PC-3 (cell line): Measurements from ENCODE around the gene HHAT. TPM values are rescaled to one million over a fixed set of nuclear protein-coding genes. Genes with fewer than 3 reads are reported as not detected.

Experiments
- ATAC-seq: fragments of 200-7000 bp; cut with Tn5 transposase; 2 replicates; pipeline ENCODE4 v1.9.1; 2020; ENCODE audit warnings: mild to moderate bottlenecking, moderate library complexity
- BruUV-seq: library from RNA; stranded (reverse); fragments of 400-500 nt; replicated peaks from 2 replicates; lab custom pipeline; 2021; lab: Mats Ljungman, UMichigan
- CTCF ChIA-PET: fragments of 300-600 bp; sonication (Branson Sonifier 250); formaldehyde crosslinking; loops from one replicate; lab custom pipeline; 2022; ENCODE audit warnings: antibody characterized with exemption; lab: Charles Lee
- POLR2A ChIA-PET: fragments of 300-600 bp; sonication (Branson Sonifier 250); formaldehyde crosslinking; loops from one replicate; lab custom pipeline; 2022; ENCODE audit warnings: antibody characterized with exemption; ENCODE audit not compliant: unreplicated experiment; lab: Charles Lee
- DNase-seq: peaks from one replicate; pipeline ENCODE4 v3.0.0-alpha.2; 2015
- H2AFZ ChIP-seq: fragments of 300-600 bp; sonication (generic); 2 replicates; pipeline ENCODE4 v1.6.0; 2016; ENCODE audit warnings: antibody characterized with exemption, low read length
- H3F3A ChIP-seq: fragments of 300-600 bp; sonication (generic); one replicate; pipeline ENCODE4 v1.6.0; 2017; ENCODE audit warnings: antibody characterized with exemption, low read length, control low read depth, mild to moderate bottlenecking; ENCODE audit not compliant: unreplicated experiment
- H3K27ac ChIP-seq: fragments of 300-600 bp; sonication (generic); 2 replicates; pipeline ENCODE4 v1.5.1; 2016; ENCODE audit warnings: mild to moderate bottlenecking, low read length
- H3K27me3 ChIP-seq: fragments of 300-600 bp; sonication (generic); 2 replicates; pipeline ENCODE4 v1.6.1; 2016; ENCODE audit warnings: low read length, mixed read lengths
- H3K36me3 ChIP-seq: fragments of 300-600 bp; sonication (generic); 2 replicates; pipeline ENCODE4 v1.6.1; 2016; ENCODE audit warnings: low read depth, mixed run types, low read length, mixed read lengths
- H3K4me1 ChIP-seq: fragments of 300-600 bp; sonication (generic); 2 replicates; pipeline ENCODE4 v1.5.1; 2016; ENCODE audit warnings: low read length; ENCODE audit not compliant: insufficient read depth
- H3K4me2 ChIP-seq: fragments of 300-600 bp; sonication (generic); 2 replicates; pipeline ENCODE4 v1.6.0; 2016; ENCODE audit warnings: low read length
- H3K4me3 ChIP-seq: fragments of 300-600 bp; sonication (generic); 2 replicates; pipeline ENCODE4 v1.5.1; 2016; ENCODE audit warnings: mild to moderate bottlenecking, low read length, mixed read lengths
- H3K79me2 ChIP-seq: fragments of 300-600 bp; sonication (generic); 2 replicates; pipeline ENCODE4 v1.6.1; 2017; ENCODE audit warnings: low read length, mixed read lengths
- H3K9ac ChIP-seq: fragments of 300-600 bp; sonication (generic); 2 replicates; pipeline ENCODE4 v1.6.0; 2016; ENCODE audit warnings: mild to moderate bottlenecking, low read length
- H3K9me2 ChIP-seq: fragments of 300-600 bp; sonication (generic); replicated peaks from 2 replicates; pipeline ENCODE4 v1.6.1; 2016; ENCODE audit warnings: mixed run types, low read length, mixed read lengths
- H3K9me3 ChIP-seq: fragments of 300-600 bp; sonication (generic); 2 replicates; pipeline ENCODE4 v1.6.1; 2016; ENCODE audit warnings: low read length, mixed read lengths
- H4K20me1 ChIP-seq: fragments of 300-600 bp; sonication (generic); 2 replicates; pipeline ENCODE4 v1.6.1; 2016; ENCODE audit warnings: low read length, mixed read lengths
- EZH2 ChIP-seq: fragments of 300-600 bp; sonication (generic); IDR thresholded peaks from one replicate; pipeline ENCODE4 v1.6.1; 2017; ENCODE audit warnings: antibody characterized with exemption, mild to moderate bottlenecking, low read length; ENCODE audit not compliant: unreplicated experiment
- EZH2phosphoT487 ChIP-seq: fragments of 300-600 bp; sonication (generic); IDR thresholded peaks from 2 replicates; pipeline ENCODE4 v1.6.1; 2018; ENCODE audit warnings: mild to moderate bottlenecking, antibody characterized with exemption, low read length, borderline replicate concordance
- intact Hi-C: fragments of 100-400 bp; cut with micrococcal nuclease; formaldehyde crosslinking; loops from 2 replicates; pipeline ENCODE4 v1.9.0; 2023
- total RNA-seq: library from RNA; depleted of rRNA; stranded (reverse); fragments of >200 nt; gene quantifications from 2 replicates; pipeline ENCODE4 v1.2.3, GENCODE V29; 2014
- TF ChIP-seq, protein P1 (sequence below): fragments of 300-600 bp; sonication (generic); conservative IDR thresholded peaks from 2 replicates; pipeline ENCODE4 v1.5.1; 2017; ENCODE audit warnings: antibody characterized with exemption, low read depth, mild to moderate bottlenecking, low read length

Gene HHAT
- total RNA-seq, 1 experiment from 2014 or later, result 3.4 TPM

DNA sequence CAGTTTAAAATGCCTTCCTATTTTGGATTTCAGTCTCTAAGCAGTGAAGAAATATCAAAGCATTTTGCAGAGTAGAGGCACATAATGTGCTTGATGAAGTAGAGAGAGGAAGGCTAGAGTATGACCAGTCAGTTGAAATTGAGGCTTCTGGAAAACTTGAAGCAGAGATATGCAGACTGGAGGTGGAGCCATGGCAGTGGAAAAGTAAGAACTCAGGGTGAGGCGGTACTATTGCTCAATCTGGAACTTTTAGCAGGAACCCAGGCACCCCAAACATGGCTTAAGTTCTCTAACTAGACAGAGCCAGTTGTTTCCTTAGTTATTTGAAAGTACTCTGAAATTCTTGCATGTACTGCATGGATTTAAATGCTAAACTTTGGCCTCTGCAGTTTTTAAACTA lies 288.6 kb downstream of the HHAT start:
- H3K79me2 ChIP-seq, result no peaks in the 10 kb centered on the region
- H3K4me3 ChIP-seq, result no peak overlapping the region
- H3K4me2 ChIP-seq, result no peak overlapping the region
- no TSS peak for BruUV-seq
- no peak for TF ChIP-seq EZH2
- TF ChIP-seq, protein P1, sequence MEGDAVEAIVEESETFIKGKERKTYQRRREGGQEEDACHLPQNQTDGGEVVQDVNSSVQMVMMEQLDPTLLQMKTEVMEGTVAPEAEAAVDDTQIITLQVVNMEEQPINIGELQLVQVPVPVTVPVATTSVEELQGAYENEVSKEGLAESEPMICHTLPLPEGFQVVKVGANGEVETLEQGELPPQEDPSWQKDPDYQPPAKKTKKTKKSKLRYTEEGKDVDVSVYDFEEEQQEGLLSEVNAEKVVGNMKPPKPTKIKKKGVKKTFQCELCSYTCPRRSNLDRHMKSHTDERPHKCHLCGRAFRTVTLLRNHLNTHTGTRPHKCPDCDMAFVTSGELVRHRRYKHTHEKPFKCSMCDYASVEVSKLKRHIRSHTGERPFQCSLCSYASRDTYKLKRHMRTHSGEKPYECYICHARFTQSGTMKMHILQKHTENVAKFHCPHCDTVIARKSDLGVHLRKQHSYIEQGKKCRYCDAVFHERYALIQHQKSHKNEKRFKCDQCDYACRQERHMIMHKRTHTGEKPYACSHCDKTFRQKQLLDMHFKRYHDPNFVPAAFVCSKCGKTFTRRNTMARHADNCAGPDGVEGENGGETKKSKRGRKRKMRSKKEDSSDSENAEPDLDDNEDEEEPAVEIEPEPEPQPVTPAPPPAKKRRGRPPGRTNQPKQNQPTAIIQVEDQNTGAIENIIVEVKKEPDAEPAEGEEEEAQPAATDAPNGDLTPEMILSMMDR, result no peak
- TF ChIP-seq EZH2phosphoT487, result no peak
- no peak overlapping the region for H3K27ac ChIP-seq
- no peaks in the 10 kb centered on the region for H4K20me1 ChIP-seq
- H2AFZ ChIP-seq, result no peak overlapping the region
- ChIA-PET CTCF (no interaction called here), POLR2A (no interaction called here)
- no peak for ATAC-seq
- H3K4me1 ChIP-seq, result no peaks in the 10 kb centered on the region
- no peaks in the 10 kb centered on the region for H3K36me3 ChIP-seq
- H3K27me3 ChIP-seq, result peaks cover 38% of the 10 kb centered on the region
- no peaks in the 10 kb centered on the region for H3F3A ChIP-seq
- no peak for DNase-seq
- no peaks in the 10 kb centered on the region for H3K9me2 ChIP-seq
- H3K9ac ChIP-seq, result no peak overlapping the region
- intact Hi-C loops, result no loop called here
- H3K9me3 ChIP-seq, result no peaks in the 10 kb centered on the region

DNA sequence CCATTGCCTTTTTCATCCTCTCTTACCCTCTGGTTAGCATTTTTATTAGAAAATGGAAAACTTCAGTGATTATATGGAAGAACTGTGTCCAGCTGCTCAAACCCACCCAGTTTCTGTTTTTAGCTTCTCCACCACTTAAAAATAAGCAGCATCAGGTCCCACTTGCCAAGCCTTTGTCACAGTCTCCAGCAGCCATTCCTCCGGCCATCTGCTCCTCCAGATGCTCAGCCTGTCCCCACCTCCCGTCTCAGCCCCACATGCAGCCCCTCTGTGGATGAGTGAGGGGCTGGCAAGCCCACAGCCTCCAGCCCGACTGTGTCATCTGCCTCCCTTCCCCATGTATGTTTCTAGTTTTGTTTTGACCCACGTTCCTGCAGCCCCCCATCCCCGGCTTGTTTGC lies 289.7 kb downstream of the HHAT start:
- H2AFZ ChIP-seq, result no peak overlapping the region
- ChIA-PET POLR2A (no interaction called here), CTCF (no interaction called here)
- DNase-seq, result no peak
- H3K27ac ChIP-seq, result no peak overlapping the region
- intact Hi-C loops, result no loop called here
- H3K4me2 ChIP-seq, result no peak overlapping the region
- no TSS peak for BruUV-seq
- TF ChIP-seq EZH2phosphoT487, result no peak
- no peak for TF ChIP-seq EZH2
- TF ChIP-seq, protein P1, result no peak
- no peaks in the 10 kb centered on the region for H3K4me1 ChIP-seq
- H3K79me2 ChIP-seq, result no peaks in the 10 kb centered on the region
- H3K4me3 ChIP-seq, result no peak overlapping the region
- no peaks in the 10 kb centered on the region for H4K20me1 ChIP-seq
- H3F3A ChIP-seq, result no peaks in the 10 kb centered on the region
- H3K9me2 ChIP-seq, result no peaks in the 10 kb centered on the region
- ATAC-seq, result no peak
- H3K27me3 ChIP-seq, result peaks cover 41% of the 10 kb centered on the region
- H3K9me3 ChIP-seq, result no peaks in the 10 kb centered on the region
- H3K9ac ChIP-seq, result no peak overlapping the region
- no peaks in the 10 kb centered on the region for H3K36me3 ChIP-seq

DNA sequence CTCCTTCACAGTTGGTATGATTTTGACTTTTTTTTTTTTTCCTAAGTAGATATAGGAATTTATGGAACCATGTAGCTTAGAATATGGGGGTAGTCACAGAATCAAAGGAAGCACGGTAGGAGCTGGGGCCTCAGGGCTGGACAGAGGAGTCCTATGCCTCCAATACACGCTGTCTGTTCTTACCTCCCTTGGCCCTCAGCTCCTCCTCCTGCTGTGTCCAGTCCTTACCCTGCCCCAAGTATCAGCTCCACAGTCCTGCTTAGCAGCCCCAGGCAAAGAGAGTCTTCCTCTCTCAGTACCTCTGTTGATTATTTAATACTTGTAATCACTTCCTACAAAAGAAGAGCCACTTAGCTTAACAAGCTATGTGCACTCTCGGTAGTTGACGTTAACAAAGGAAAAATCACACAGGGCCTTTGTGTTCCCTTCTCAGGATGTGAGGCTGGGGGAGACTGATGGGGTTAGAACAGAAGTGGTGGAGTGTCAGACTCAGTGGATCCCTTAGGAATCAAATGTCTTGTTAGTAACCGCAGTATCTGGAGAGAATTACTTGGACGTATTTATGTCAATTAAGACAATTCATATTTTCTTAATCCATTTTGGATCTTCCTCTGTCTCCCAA lies 292.3 kb downstream of the HHAT start:
- Histone ChIP-seq H3K4me2 (no peak overlapping the region), H3K9ac (no peak overlapping the region), H3F3A (no peaks in the 10 kb centered on the region), H3K79me2 (no peaks in the 10 kb centered on the region), H3K9me2 (no peaks in the 10 kb centered on the region), H3K36me3 (no peaks in the 10 kb centered on the region), H4K20me1 (no peaks in the 10 kb centered on the region), H3K27ac (no peak overlapping the region), H3K27me3 (peaks cover 45% of the 10 kb centered on the region), H3K4me1 (no peaks in the 10 kb centered on the region), H3K4me3 (no peak overlapping the region), H3K9me3 (no peaks in the 10 kb centered on the region), H2AFZ (no peak overlapping the region)
- ATAC-seq (no peak), DNase-seq (no peak)
- ChIA-PET POLR2A (no interaction called here), CTCF (no interaction called here)
- no TSS peak for BruUV-seq
- TF ChIP-seq, protein P1, result no peak
- TF ChIP-seq EZH2, result no peak
- TF ChIP-seq EZH2phosphoT487, result no peak
- intact Hi-C loops, result no loop called here
